ENCODE data around the gene SCAMP3.
"Not testable (repeated sequence)": the region's sequence is repeated elsewhere in the genome, so short reads cannot be mapped to it uniquely, and the experiment has no call there.

Gene SCAMP3

DNA sequence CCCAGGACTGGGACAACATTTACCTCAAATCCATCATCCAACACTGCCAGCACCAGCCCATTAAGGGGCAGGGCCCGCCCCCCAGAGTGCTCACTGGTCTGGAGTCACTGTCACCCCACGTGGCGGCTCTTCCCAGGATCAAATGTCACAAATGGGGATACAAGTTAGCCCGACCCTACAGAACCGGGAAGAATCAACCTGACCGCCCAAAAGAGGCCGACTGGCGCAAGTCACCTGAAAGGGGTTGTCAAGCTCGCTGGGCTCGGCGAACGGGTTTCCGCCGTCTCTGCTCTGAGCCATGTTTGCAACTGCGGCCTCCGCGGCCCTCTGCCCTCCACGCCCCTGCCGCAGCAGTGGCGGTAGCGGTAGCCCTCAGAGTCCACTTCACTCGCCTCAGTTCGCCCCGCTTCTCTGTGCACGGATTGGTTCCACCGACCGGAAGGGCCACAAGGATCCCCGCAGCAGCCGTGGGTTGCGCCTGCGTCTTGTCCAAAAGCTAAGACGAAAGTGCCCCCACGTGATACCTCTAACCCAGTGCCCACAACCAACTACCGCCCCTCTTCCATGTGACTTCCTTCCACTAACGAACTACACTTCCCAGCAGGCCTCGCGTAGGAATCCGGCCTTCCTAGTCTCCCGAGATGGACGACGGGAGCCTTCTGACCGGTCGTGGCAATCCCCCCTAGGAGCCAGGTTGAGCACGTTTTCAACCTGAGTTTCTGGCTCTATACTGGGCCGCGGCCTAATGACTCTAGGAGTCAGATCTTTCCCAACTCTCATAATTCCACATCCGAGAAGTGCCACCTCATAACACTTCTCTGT lies at the start of gene SCAMP3:
SCAMP3 (minus strand) TSS at position 509 of the 822 bp plus-strand sequence; CDS start at position 300, 209 bp downstream.
- peak; percentile 76 for DNase-seq (ENCODE audit: low read depth)

DNA sequence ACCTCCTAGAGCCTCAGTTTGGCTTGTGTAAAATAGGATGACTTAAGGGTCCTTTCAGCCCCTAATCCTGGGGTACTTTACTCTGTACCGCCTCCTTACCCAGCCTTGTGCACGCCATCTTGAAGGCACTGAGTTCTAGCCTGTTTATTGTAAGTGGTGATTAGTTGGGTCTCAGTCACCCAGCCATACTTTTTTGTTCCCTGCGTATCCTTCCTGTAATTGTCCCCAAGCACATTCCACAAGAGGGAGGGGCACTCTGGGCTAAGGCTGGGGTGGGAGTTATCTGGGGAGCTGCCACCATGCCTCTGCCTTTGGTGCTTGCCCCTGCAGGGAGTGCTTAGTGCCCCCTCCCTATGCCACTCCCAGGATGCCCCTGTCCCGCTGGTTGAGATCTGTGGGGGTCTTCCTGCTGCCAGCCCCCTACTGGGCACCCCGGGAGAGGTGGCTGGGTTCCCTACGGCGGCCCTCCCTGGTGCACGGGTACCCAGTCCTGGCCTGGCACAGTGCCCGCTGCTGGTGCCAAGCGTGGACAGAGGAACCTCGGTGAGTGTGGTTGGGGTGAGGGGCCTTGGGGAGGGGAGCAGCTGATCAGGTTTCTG lies 47.4 kb upstream of the SCAMP3 start:
- DNase-seq (ENCODE audit: low read depth): no peak

DNA sequence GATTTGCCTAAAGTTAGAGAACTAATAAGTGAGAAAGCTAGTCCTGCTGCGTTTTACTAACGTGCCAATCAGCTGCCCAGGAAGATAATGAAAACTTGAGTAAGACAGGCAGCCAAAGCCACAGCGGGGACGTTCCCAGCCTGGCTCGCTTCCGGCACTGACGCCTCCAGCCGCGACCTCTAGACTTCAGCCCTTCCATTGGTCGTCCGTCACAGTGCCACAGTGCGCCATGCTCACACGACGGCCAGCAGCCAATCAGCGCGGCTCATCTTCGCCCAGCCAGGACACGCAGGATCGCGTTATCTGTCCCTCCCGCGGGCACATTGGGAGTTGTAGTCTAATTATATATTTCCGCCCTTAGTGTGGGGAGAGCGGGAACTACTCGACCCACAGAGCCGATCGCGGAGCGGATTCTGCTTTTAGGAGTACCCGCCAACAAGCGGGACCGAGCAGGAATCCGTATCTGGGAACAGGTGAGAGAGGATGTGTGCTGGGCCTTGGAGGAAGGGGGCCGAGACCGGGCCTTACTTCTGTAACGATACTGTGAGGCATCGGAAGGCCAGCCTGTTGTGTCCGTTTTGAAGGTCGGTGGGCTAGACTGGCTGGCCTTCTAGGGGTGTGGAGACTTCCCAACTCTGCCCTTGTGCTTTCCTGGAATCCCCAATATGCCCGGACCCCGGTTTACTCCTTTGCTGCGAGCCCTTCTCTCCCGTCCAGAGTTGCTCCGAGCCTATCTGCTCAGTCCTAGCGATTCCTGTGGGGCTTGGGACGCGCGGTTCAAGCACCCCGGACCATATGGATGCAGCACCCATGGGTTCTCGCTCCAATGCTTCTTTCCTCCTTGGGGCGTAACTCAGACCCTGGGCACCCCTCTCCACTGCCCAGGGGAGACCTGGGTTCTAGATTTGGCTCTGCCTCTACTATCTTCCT lies 46.6 kb upstream of the SCAMP3 start, which contains the start of gene FDPS:
FDPS (plus strand) TSS at position 374 of the 930 bp plus-strand sequence. CDS start 924 bp downstream, outside the sequence.
- DNase-seq (ENCODE audit: low read depth): peak; percentile 93

DNA sequence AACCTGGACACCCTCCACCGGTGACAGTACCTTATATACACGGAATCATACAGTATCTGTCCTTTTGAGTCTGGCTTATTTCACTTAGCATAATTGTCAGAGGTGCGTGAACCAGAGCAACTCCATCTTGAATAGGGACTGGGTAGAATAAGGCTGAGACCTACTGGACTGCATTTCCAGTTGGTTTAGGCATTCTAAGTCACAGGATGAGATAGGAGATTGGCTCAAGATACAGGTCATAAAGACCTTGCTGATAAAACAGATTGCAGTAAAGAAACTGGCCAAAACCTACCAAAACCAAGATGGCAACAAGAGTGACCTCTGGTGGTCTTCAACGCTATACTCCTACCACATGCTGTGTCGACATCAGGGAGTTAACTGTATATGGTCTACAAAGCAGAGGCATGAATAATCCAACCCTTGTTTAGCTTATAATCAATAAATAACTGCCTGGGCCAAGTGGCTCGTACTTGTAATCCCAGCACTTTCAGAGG lies 45.1 kb upstream of the SCAMP3 start:
- no peak for DNase-seq (ENCODE audit: low read depth)

DNA sequence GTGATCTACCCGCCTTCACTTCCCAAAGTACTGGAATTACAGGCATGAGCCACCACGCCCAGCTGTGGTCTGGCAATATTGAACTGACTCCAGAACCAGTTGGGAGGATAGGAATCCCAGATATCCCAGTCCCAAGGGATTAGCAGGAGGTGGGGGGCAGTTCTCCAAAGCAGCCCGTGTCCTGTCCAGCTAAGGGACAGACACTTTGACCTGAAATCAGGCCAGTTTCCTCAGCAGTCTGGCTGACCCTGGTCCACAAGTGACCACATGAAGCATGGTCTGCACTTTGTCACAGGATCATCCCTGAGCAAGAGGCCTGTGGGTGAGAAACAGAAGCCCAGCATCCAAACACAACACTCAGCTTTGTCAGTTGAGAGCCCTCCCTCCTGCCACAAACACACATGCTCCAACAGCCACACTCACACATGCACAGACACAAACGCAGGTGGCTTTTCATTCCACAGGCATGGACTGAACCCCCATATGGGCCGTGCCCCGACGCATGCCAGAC lies 43.8 kb upstream of the SCAMP3 start:
- DNase-seq (ENCODE audit: low read depth): no peak

DNA sequence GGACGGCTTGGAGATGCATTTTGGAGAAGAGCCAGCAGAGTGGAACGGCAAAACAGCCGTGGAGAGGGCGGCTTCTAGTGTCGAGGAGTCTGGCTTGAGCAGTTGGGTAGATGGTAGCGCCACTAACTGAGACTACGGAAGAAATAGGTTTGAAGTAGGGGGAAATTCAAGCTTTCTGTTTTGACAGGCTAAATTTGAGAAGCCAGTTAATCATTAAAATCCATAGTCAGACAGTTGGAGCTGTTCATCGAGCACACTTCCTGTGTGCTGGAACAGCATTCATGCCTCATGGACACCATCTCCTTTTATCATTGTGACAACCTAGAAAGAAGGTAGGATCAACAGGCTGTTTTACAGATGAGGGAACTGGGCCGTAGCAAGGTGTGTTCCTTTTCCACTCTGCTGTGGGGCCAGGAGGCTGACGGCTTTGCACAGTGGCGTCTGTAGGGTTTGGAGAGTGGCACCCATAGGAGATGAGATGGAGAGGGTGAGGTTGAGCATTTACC lies 42.5 kb upstream of the SCAMP3 start:
- DNase-seq (ENCODE audit: low read depth): no peak

DNA sequence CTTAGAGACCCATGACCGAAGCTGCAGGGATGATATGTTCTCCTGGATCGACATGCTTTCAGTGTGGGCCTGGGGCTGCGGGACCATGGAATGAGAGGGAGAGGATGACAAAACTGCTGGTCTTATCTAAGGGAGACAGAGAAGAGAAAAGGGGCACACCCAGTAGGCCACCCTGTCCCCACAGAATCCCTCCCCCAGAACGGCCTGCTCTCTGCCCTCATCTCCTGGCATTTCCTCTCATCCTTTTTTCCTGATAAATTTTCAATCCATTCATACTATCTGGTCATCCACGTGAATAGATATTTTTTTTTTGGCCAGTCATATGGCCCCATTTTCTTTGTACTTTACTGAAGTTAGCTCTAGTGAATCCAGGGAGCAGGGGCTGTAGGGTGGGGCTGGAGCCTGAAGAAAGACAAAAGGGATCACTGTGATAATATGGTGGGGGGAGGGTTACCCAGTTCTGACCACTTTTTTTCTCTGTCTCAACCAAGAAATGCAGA lies 39.2 kb upstream of the SCAMP3 start, which contains the start of gene PKLR:
PKLR (minus strand) TSS at position 97 of the 500 bp plus-strand sequence; CDS start at position 54, 43 bp downstream.
- DNase-seq (ENCODE audit: low read depth): no peak

DNA sequence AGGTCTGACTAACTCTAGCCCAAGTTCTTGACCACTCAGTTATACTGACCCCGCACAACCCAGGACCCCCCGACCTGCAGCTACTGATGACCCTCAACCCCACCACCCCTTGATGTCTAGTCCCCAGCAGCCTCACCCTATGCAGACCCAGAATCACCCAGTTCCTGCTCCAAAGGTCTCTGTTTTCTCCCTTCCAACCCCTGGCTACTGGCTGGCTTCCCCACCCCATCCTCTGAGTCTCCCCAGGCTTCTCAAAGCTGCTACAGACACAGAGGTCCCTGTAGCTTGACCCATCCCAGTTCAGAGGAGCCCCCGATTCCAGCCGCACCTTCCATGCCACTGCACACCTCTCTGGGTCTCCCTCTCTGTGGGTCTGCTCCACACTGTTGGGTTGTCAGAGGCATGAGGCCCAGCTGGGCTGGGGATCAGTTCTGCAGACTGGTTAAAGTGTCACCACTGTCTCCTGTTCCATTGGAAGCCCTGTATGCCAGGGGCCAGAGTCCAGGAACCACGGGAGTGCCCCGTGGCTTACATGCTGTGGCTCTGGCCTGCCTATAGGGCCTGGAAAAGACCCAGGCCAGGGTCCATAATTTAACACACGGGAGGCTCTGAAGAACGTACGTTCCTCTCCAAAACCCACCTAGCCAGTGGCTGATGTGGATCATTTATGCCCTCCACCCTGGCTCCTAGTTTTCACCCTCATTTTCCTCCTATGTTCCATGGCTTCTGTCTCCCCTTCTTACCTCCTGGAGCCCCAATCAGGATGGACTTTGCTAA lies 38.6 kb upstream of the SCAMP3 start:
- DNase-seq (ENCODE audit: low read depth): no peak

DNA sequence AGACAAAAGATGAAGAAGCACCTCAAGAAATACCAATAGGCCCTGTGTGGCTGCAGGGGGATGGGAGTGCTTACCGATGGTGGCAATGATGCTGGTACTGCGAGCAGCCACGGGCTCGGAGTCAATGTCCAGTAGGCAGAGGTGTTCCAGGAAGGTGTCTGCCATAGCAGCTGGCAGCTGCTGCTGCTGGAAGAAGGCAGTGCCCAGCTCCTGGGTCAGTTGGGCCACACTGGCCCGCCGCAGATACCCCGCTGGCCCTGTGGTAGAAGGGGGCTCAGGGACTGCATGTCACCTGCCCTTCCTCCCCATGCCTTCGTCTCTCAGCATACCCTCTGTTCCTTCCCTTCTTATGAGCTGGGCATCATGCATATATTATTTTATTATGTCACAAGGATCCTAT lies 37.9 kb upstream of the SCAMP3 start:
- DNase-seq (ENCODE audit: low read depth): no peak

DNA sequence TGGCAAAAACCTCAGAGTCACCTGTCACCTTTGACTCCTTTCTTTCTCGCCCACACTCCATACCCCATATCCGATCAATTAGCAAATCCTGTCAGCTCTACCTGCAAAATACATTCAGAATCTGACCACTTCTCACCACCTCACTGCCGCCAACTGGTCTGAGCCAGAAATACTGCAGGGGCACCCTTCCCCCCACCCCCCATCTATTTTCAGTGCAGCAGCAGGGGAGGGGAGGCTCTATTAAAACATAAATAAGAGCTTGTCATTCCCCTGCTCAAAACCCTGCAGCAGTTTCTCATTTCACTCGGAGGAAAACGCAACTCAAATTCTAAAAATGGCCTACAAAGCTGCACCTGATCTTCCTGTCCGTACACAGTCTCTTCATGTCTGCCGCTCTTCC lies 35.2 kb upstream of the SCAMP3 start:
- no peak for DNase-seq (ENCODE audit: low read depth)

DNA sequence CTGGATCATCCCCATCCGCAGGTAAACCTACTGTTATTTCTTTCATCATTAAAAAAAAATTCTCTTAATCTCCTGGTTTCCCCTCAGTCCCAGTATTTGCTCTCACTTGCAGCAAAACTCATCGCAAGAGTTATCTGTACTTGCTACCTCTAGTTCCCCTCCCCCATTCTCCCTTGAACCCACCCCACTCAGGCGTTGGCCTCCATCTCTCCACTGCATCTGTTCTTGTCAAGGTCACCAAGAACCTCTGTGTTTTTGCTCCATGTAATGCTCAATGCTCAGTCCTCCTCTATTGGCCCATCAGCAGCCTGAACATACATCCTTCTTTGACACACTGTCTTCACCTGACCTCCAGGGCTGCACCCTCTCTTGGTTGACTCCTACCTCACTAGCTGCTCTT lies 34.5 kb upstream of the SCAMP3 start:
- no peak for DNase-seq (ENCODE audit: low read depth)

DNA sequence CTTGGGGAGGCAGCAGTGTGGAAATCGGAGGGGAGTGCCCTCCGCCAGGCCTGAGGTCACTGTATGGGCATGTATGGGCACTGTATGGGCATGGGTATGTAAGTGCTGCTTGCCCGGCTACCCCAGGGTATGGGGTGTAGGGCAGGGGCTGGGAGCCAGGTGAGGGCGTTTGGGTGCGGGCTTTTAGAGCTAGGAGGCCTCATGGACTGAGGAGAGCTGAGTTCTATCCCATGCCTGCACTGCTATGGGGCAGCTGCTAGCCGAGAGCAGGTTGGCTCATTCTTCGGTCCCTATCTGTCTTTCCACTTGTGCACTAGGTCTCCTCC lies 33.7 kb upstream of the SCAMP3 start:
- no peak for DNase-seq (ENCODE audit: low read depth)

DNA sequence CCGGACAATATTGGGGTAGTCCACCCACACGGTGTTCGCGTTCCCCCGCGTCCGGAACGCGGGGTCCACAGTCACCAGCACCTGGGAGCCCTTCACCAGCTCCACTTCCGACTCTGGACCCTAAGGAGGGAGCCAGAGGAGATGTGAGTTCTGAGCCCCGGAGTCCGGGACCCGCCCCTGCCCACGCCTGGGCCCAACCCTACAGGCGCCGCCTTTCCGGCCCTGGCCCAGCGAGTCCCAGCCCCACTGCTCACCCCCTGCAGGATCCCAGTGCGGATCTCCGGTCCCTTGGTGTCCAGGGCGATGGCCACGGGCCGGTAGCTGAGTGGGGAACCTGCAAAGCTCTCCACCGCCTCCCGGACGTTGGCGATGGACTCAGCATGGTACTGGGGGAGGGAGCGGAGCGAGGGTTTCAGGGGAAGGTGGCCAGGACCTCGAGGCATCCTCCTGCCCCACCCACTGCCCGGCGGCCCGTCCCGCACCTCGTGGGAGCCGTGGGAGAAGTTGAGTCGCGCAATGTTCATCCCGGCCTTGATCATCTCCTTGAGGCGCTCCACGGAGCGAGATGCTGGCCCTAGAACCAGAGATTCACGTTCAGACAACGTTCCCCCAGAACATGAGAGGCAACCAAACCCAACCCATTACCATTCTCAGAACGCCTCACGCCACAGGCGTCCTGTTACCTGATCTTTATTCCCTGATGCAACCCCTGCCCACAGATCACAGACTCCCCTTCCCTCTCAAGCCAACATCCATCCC lies 33.2 kb upstream of the SCAMP3 start:
- no peak for DNase-seq (ENCODE audit: low read depth)

DNA sequence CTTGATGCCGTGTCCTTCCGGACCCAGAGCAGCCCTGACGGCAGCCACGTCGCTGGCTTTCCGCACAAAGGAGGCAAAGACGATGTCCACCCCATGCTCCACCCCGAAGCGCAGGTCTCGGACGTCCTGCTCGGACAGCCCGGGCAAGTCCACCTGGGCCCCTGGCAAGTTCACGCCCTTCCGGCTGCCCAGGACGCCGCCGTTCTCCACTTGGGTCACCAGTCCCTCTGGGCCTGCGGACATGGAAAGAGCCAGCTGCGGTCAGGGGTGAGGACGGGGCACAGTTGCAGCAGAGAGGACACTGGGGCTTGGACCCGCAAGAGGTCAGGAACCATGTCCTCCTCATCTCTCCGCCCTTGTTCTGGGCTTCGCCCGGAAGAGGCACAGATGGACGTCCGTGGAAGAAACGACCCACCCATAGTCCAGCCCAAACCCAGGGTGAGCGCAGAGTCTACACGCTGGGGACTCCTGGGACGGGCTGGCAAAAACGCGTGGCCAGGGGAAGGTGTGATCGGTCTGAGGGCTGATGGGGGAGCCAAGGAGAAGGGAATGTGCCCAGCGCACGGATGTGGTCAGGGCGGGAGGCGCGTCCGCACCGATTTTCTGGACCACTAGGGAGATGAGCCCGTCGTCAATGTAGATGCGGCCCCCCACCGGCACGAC lies 32.5 kb upstream of the SCAMP3 start:
- no peak for DNase-seq (ENCODE audit: low read depth)

DNA sequence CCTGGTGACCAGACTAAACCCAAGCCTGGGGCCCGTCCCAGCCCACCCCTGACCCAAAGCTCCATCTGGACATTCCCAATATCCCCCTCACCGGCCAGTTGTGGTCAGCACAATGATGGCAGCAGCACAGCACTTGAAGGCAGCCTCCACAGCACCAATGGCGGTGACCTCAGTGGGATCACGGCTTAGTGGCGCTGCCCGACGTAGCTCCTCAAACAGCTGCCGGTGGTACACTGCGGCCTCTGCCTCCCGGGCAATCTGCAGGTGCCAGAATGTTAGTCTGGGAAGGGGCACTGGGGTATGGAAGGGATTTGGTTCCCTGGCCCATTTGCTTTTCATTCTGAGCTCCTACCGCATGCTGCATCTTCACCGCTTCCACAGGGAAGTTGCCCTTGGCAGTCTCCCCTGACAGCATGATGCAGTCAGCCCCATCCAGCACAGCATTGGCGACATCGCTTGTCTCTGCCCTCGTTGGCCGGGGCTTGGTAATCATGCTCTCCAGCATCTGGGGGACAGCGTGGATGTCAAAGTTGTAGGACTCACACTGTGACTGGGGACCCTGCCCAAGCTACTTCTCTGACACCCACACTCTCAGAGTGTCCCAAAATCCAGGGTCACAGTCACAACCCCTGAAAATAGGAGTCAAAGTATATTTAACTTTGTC lies 31.1 kb upstream of the SCAMP3 start:
- DNase-seq (ENCODE audit: low read depth): no peak

DNA sequence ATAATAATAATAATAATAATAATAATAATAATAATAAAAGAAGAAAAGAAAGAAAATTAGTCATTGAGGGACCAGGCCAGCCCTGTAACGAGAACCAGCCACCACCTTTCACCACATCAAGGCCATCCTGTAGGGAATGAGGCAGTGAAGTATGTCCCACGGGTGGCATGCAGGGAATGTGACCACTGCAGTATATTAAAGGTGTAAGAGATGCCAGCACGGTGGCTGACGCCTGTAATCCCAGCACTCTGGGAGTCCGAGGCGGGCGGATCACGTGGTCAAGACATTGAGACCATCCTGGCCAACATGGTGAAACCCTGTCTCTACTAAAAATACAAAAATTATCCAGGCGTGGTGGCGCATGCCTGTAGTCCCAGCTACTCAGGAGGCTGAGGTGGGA lies 28.8 kb upstream of the SCAMP3 start:
- DNase-seq (ENCODE audit: low read depth): not testable (repeated sequence)

DNA sequence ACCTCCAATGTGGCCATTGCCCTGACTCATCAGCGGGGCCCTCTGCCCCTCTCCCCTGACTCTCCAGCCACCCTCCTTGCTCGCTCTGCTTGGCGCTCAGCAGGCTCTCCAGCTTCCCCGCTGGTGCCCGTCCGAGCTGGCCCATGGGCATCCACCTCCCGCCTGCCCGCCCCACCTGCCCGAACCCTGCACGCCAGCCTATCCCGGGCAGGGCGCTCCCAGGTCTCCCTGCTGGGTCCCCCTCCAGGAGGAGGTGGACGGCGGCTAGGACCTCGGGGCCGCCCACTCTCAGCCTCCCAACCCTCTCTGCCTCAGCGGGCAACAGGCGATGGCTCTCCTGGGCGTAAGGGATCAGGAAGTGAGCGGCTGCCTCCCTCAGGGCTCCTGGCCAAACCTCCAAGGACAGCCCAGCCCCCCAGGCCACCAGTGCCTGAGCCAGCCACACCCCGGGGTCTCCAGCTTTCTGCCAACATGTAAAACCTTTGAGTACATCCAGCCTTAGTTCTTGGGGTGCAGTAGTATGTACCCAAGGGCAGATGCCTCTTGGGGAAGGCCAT lies 25.9 kb upstream of the SCAMP3 start:
- no peak for DNase-seq (ENCODE audit: low read depth)

DNA sequence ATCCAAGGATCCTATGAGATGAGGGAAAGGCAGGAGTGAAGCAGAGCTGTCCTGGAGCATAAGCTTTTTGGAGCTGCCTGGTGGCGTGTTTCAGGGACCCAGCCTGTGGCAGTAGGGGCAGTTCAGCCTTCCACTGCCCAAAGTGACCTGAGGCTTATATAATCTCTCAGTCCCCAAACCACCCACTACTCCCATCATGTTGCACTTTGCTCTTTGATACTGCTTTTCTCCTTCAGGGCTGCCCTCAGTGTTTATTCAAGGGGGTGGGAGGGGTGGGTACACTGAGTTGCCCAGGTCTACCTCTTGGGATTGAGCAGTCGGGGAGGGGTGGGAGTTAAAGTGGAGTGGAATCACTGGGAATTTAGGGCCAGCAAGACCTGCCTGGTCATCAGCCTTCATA lies 24.4 kb upstream of the SCAMP3 start:
- DNase-seq (ENCODE audit: low read depth): no peak

DNA sequence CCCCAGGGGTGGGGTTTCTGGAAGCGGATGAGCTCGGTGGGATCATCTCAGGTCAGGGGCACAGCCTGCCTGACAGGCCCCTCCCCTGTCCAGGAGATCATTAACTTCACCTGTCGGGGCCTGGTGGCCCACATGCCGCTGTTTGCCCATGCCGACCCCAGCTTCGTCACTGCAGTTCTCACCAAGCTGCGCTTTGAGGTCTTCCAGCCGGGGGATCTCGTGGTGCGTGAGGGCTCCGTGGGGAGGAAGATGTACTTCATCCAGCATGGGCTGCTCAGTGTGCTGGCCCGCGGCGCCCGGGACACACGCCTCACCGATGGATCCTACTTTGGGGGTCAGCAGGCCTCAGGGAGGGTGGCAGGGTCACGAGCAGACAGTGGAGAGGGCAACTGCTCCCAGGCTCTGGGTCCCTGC lies 23.5 kb upstream of the SCAMP3 start:
- no peak for DNase-seq (ENCODE audit: low read depth)
